ENCODE measurements around the gene LALBA. TPM values are rescaled to one million over a fixed set of nuclear protein-coding genes. Genes with fewer than 3 reads are reported as not detected.

The LALBA gene
- polyA plus RNA-seq (2013, experiment 1 of 4), result not detected
- not detected for polyA plus RNA-seq (2013, experiment 2 of 4)
- polyA plus RNA-seq (2013, experiment 3 of 4), result not detected
- polyA plus RNA-seq (2013, experiment 4 of 4), result not detected

GRCh38 chr12:48569946-48570345 lies at the start of gene LALBA:
TSS of gene LALBA (minus strand) at chr12:48570046. CDS start at chr12:48570020, 26 bp downstream.
- Histone ChIP-seq H3K9me3 (ENCODE audit: control insufficient read depth, low read length) (no peaks in the 10 kb centered on the region), H3K27ac (ENCODE audit: insufficient read depth, low read depth, low read length, poor library complexity, severe bottlenecking) (no peak within 1 kb of the TSS)
- 84 to 95% methylated on average over 1 of the region's 1 CpG for WGBS, 2 experiments

GRCh38 chr12:48618541-48618940 lies 48.7 kb upstream of the LALBA start:
- H3K36me3 ChIP-seq (ENCODE audit: control insufficient read depth, insufficient read depth, low read length), result no peaks in the 10 kb centered on the region
- 41% methylated on average over 7 of the region's 7 CpGs for WGBS, 2 experiments
- H3K4me1 ChIP-seq (ENCODE audit: control insufficient read depth, insufficient read depth, low read length), result no peaks in the 10 kb centered on the region
- H3K27me3 ChIP-seq (ENCODE audit: control insufficient read depth, insufficient read depth, low read length, poor library complexity, severe bottlenecking), result no peaks in the 10 kb centered on the region
- no peak overlapping the region for H3K4me3 ChIP-seq (ENCODE audit: insufficient read depth, low read depth, low read length)
- no peaks in the 10 kb centered on the region for H3K9me3 ChIP-seq (ENCODE audit: control insufficient read depth, low read length)
- no peak overlapping the region for H3K27ac ChIP-seq (ENCODE audit: insufficient read depth, low read depth, low read length, poor library complexity, severe bottlenecking)

More at GRCh38 chr12:48569946-48570345, at the start of gene LALBA:
- H3K36me3 ChIP-seq (ENCODE audit: control insufficient read depth, insufficient read depth, low read length), result no peaks in the 10 kb centered on the region
- H3K4me1 ChIP-seq (ENCODE audit: control insufficient read depth, insufficient read depth, low read length), result no peaks in the 10 kb centered on the region
- no peak within 1 kb of the TSS for H3K4me3 ChIP-seq (ENCODE audit: insufficient read depth, low read depth, low read length)
- no peaks in the 10 kb centered on the region for H3K27me3 ChIP-seq (ENCODE audit: control insufficient read depth, insufficient read depth, low read length, poor library complexity, severe bottlenecking)

GRCh38 chr12:48615681-48616080 lies 45.8 kb upstream of the LALBA start:
- Histone ChIP-seq H3K27me3 (ENCODE audit: control insufficient read depth, insufficient read depth, low read length, poor library complexity, severe bottlenecking) (no peaks in the 10 kb centered on the region), H3K4me3 (ENCODE audit: insufficient read depth, low read depth, low read length) (no peak overlapping the region), H3K36me3 (ENCODE audit: control insufficient read depth, insufficient read depth, low read length) (no peaks in the 10 kb centered on the region), H3K9me3 (ENCODE audit: control insufficient read depth, low read length) (no peaks in the 10 kb centered on the region), H3K27ac (ENCODE audit: insufficient read depth, low read depth, low read length, poor library complexity, severe bottlenecking) (no peak overlapping the region), H3K4me1 (ENCODE audit: control insufficient read depth, insufficient read depth, low read length) (no peaks in the 10 kb centered on the region)
- 89 to 95% methylated on average over 4 of the region's 4 CpGs for WGBS, 2 experiments

- WGBS, 2 experiments, result 95 to 100% methylated on average over 1 of the region's 1 CpG
- no peak overlapping the region for H3K27ac ChIP-seq (ENCODE audit: insufficient read depth, low read depth, low read length, poor library complexity, severe bottlenecking)
- no peaks in the 10 kb centered on the region for H3K9me3 ChIP-seq (ENCODE audit: control insufficient read depth, low read length)
Measured at GRCh38 chr12:48613321-48613720, 43.5 kb upstream of the LALBA start.

GRCh38 chr12:48602192-48602989 lies 32.5 kb upstream of the LALBA start:
- Histone ChIP-seq H3K4me3 (ENCODE audit: insufficient read depth, low read depth, low read length) (no peak overlapping the region), H3K27ac (ENCODE audit: insufficient read depth, low read depth, low read length, poor library complexity, severe bottlenecking) (no peak overlapping the region), H3K9me3 (ENCODE audit: control insufficient read depth, low read length) (peaks cover 3% of the 10 kb centered on the region), H3K4me1 (ENCODE audit: control insufficient read depth, insufficient read depth, low read length) (peaks cover 5% of the 10 kb centered on the region), H3K27me3 (ENCODE audit: control insufficient read depth, insufficient read depth, low read length, poor library complexity, severe bottlenecking) (no peaks in the 10 kb centered on the region), H3K36me3 (ENCODE audit: control insufficient read depth, insufficient read depth, low read length) (no peaks in the 10 kb centered on the region)
- WGBS, 2 experiments, result 76 to 94% methylated on average over 1 of the region's 1 CpG

More at GRCh38 chr12:48613321-48613720, 43.5 kb upstream of the LALBA start:
- H3K4me1 ChIP-seq (ENCODE audit: control insufficient read depth, insufficient read depth, low read length), result no peaks in the 10 kb centered on the region
- no peak overlapping the region for H3K4me3 ChIP-seq (ENCODE audit: insufficient read depth, low read depth, low read length)
- H3K36me3 ChIP-seq (ENCODE audit: control insufficient read depth, insufficient read depth, low read length), result no peaks in the 10 kb centered on the region
- no peaks in the 10 kb centered on the region for H3K27me3 ChIP-seq (ENCODE audit: control insufficient read depth, insufficient read depth, low read length, poor library complexity, severe bottlenecking)

GRCh38 chr12:48601013-48601756 lies 31.3 kb upstream of the LALBA start:
- H3K27ac ChIP-seq (ENCODE audit: insufficient read depth, low read depth, low read length, poor library complexity, severe bottlenecking), result no peak overlapping the region
- 74 to 84% methylated on average over 9 to 11 of the region's 11 CpGs for WGBS, 2 experiments

GRCh38 chr12:48600552-48600951 lies 30.7 kb upstream of the LALBA start:
- no peaks in the 10 kb centered on the region for H3K36me3 ChIP-seq (ENCODE audit: control insufficient read depth, insufficient read depth, low read length)
- no peak overlapping the region for H3K4me3 ChIP-seq (ENCODE audit: insufficient read depth, low read depth, low read length)
- no peaks in the 10 kb centered on the region for H3K27me3 ChIP-seq (ENCODE audit: control insufficient read depth, insufficient read depth, low read length, poor library complexity, severe bottlenecking)
- peaks cover 5% of the 10 kb centered on the region for H3K4me1 ChIP-seq (ENCODE audit: control insufficient read depth, insufficient read depth, low read length)
- H3K9me3 ChIP-seq (ENCODE audit: control insufficient read depth, low read length), result peaks cover 3% of the 10 kb centered on the region
- WGBS, 2 experiments, result 78 to 83% methylated on average over 2 of the region's 2 CpGs
- no peak overlapping the region for H3K27ac ChIP-seq (ENCODE audit: insufficient read depth, low read depth, low read length, poor library complexity, severe bottlenecking)

More at GRCh38 chr12:48601013-48601756, 31.3 kb upstream of the LALBA start:
- peaks cover 5% of the 10 kb centered on the region for H3K4me1 ChIP-seq (ENCODE audit: control insufficient read depth, insufficient read depth, low read length)
- no peaks in the 10 kb centered on the region for H3K27me3 ChIP-seq (ENCODE audit: control insufficient read depth, insufficient read depth, low read length, poor library complexity, severe bottlenecking)
- no peaks in the 10 kb centered on the region for H3K36me3 ChIP-seq (ENCODE audit: control insufficient read depth, insufficient read depth, low read length)
- H3K9me3 ChIP-seq (ENCODE audit: control insufficient read depth, low read length), result peaks cover 3% of the 10 kb centered on the region
- no peak overlapping the region for H3K4me3 ChIP-seq (ENCODE audit: insufficient read depth, low read depth, low read length)

GRCh38 chr12:48592591-48593086 lies 22.8 kb upstream of the LALBA start:
- no peaks in the 10 kb centered on the region for H3K9me3 ChIP-seq (ENCODE audit: control insufficient read depth, low read length)
- WGBS, 2 experiments, result 80 to 89% methylated on average over 1 of the region's 2 CpGs
- no peak overlapping the region for H3K27ac ChIP-seq (ENCODE audit: insufficient read depth, low read depth, low read length, poor library complexity, severe bottlenecking)
- H3K4me3 ChIP-seq (ENCODE audit: insufficient read depth, low read depth, low read length), result no peak overlapping the region
- no peaks in the 10 kb centered on the region for H3K36me3 ChIP-seq (ENCODE audit: control insufficient read depth, insufficient read depth, low read length)
- no peaks in the 10 kb centered on the region for H3K27me3 ChIP-seq (ENCODE audit: control insufficient read depth, insufficient read depth, low read length, poor library complexity, severe bottlenecking)
- H3K4me1 ChIP-seq (ENCODE audit: control insufficient read depth, insufficient read depth, low read length), result no peaks in the 10 kb centered on the region

- H3K4me3 ChIP-seq (ENCODE audit: insufficient read depth, low read depth, low read length), result no peak overlapping the region
- no peaks in the 10 kb centered on the region for H3K4me1 ChIP-seq (ENCODE audit: control insufficient read depth, insufficient read depth, low read length)
- H3K36me3 ChIP-seq (ENCODE audit: control insufficient read depth, insufficient read depth, low read length), result no peaks in the 10 kb centered on the region
- no peaks in the 10 kb centered on the region for H3K9me3 ChIP-seq (ENCODE audit: control insufficient read depth, low read length)
- H3K27ac ChIP-seq (ENCODE audit: insufficient read depth, low read depth, low read length, poor library complexity, severe bottlenecking), result no peak overlapping the region
- 94% methylated on average over 5 of the region's 5 CpGs for WGBS, 2 experiments
- H3K27me3 ChIP-seq (ENCODE audit: control insufficient read depth, insufficient read depth, low read length, poor library complexity, severe bottlenecking), result no peaks in the 10 kb centered on the region
Measured at GRCh38 chr12:48586361-48586760, 16.5 kb upstream of the LALBA start.

- Histone ChIP-seq H3K27ac (ENCODE audit: insufficient read depth, low read depth, low read length, poor library complexity, severe bottlenecking) (no peak overlapping the region), H3K27me3 (ENCODE audit: control insufficient read depth, insufficient read depth, low read length, poor library complexity, severe bottlenecking) (no peaks in the 10 kb centered on the region), H3K4me1 (ENCODE audit: control insufficient read depth, insufficient read depth, low read length) (no peaks in the 10 kb centered on the region), H3K4me3 (ENCODE audit: insufficient read depth, low read depth, low read length) (no peak overlapping the region), H3K9me3 (ENCODE audit: control insufficient read depth, low read length) (no peaks in the 10 kb centered on the region), H3K36me3 (ENCODE audit: control insufficient read depth, insufficient read depth, low read length) (no peaks in the 10 kb centered on the region)
- WGBS, 2 experiments, result 48 to 50% methylated on average over 2 of the region's 2 CpGs
Measured at GRCh38 chr12:48583728-48584127, 13.9 kb upstream of the LALBA start.
